ENCODE data around the gene AGRN.

Gene AGRN

GRCh38 chr1:978069-978834, 41.7 kb upstream of the AGRN start:
- no peak overlapping the region for H3K27ac ChIP-seq
- H3K4me2 ChIP-seq: no peak overlapping the region
- H3K4me3 ChIP-seq (IDR thresholded peaks at IDR 0.05; ENCODE audit: insufficient read depth, low read depth, low read length): no peak overlapping the region
- no peaks in the 10 kb centered on the region for H3K79me2 ChIP-seq (ENCODE audit: insufficient read depth, low read depth)
- H3K27me3 ChIP-seq (ENCODE audit: insufficient read depth, low read depth): peaks cover 71% of the 10 kb centered on the region
- no peaks in the 10 kb centered on the region for H3K36me3 ChIP-seq (ENCODE audit: insufficient read depth)
- no peak overlapping the region for H3K9ac ChIP-seq
- no peak overlapping the region for H2AFZ ChIP-seq (ENCODE audit: low read depth)
- no peaks in the 10 kb centered on the region for H4K20me1 ChIP-seq (ENCODE audit: insufficient read depth)
- peaks cover 22% of the 10 kb centered on the region for H3K4me1 ChIP-seq (ENCODE audit: low read depth, poor library complexity, severe bottlenecking)
- TF ChIP-seq, protein P1, sequence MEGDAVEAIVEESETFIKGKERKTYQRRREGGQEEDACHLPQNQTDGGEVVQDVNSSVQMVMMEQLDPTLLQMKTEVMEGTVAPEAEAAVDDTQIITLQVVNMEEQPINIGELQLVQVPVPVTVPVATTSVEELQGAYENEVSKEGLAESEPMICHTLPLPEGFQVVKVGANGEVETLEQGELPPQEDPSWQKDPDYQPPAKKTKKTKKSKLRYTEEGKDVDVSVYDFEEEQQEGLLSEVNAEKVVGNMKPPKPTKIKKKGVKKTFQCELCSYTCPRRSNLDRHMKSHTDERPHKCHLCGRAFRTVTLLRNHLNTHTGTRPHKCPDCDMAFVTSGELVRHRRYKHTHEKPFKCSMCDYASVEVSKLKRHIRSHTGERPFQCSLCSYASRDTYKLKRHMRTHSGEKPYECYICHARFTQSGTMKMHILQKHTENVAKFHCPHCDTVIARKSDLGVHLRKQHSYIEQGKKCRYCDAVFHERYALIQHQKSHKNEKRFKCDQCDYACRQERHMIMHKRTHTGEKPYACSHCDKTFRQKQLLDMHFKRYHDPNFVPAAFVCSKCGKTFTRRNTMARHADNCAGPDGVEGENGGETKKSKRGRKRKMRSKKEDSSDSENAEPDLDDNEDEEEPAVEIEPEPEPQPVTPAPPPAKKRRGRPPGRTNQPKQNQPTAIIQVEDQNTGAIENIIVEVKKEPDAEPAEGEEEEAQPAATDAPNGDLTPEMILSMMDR (conservative IDR thresholded peaks at IDR 0.05; ENCODE audit: low read depth, low read length): no peak

DNA sequence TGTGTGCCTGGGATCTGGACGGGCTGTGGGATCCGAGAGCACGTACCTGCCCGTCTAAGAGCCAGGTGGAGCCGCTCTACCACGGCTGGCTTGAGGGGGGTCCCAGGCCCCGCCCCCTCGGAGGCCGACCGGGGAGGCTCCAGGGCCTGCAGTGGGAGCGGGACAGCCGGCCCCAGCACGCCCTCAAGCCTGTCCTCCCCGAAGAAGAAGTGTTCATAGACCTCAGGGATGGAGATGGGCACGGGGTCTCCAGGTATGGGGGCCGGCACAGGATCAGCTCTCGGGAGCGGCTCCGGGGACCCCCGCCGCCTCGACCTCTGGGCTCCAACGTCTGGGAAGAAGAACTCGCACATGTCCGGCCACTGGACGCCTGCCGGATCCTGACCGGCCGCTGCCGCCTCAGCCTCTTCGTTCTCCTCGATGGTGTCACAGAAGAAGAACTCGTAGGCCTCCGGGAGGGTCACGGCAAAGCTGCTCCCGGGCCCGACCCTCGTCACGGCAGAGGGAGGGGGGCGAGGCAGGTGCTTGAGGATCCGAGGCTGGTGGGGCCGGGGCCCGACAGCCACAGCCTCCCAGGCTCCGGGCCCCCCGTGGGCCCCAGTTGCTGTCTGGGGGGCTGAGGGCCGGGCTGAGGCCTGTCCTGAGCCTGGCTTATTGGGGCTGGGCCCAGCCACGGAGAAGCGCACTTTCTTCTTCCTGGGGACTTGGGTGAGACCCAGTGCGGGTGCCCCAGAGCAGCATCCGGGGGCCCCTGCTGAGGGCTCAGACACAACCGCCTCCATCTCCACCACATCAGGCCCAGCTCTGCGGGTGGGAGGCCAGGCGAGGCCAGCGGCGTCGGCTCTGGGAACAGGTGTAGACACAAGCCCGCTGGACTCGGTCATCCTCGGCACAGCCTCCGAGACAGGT, 40.8 kb upstream of the AGRN start:
- Histone ChIP-seq H3K4me1 (ENCODE audit: low read depth, poor library complexity, severe bottlenecking) (peaks cover 22% of the 10 kb centered on the region), H3K36me3 (ENCODE audit: insufficient read depth) (no peaks in the 10 kb centered on the region), H3K27ac (no peak overlapping the region), H2AFZ (ENCODE audit: low read depth) (no peak overlapping the region), H3K27me3 (ENCODE audit: insufficient read depth, low read depth) (peaks cover 71% of the 10 kb centered on the region), H3K4me3 (IDR thresholded peaks at IDR 0.05; ENCODE audit: insufficient read depth, low read depth, low read length) (no peak overlapping the region), H3K79me2 (ENCODE audit: insufficient read depth, low read depth) (no peaks in the 10 kb centered on the region), H3K9ac (no peak overlapping the region), H4K20me1 (ENCODE audit: insufficient read depth) (no peaks in the 10 kb centered on the region), H3K4me2 (no peak overlapping the region)
- TF ChIP-seq, protein P1 (conservative IDR thresholded peaks at IDR 0.05; ENCODE audit: low read depth, low read length): no peak

DNA sequence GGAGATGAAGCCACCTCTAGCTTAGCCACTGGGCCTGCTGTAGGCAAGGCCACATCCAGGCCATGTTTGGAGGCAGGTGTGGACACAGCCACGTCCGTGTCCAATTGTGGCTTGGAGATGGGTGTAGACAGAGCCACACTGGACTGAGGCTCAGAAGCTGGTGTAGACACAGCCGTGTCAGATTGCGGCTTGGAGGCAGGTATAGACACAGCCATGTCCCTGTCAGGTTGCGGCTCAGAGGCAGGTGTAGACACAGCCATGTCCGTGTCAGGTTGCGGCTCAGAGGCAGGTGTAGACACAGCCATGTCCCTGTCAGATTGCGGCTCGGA, 40.2 kb upstream of the AGRN start:
- no peak overlapping the region for H3K4me2 ChIP-seq
- H2AFZ ChIP-seq (ENCODE audit: low read depth): no peak overlapping the region
- H3K79me2 ChIP-seq (ENCODE audit: insufficient read depth, low read depth): no peaks in the 10 kb centered on the region
- H4K20me1 ChIP-seq (ENCODE audit: insufficient read depth): no peaks in the 10 kb centered on the region
- peaks cover 22% of the 10 kb centered on the region for H3K4me1 ChIP-seq (ENCODE audit: low read depth, poor library complexity, severe bottlenecking)
- H3K27ac ChIP-seq: no peak overlapping the region
- no peaks in the 10 kb centered on the region for H3K36me3 ChIP-seq (ENCODE audit: insufficient read depth)
- H3K27me3 ChIP-seq (ENCODE audit: insufficient read depth, low read depth): peaks cover 69% of the 10 kb centered on the region
- no peak overlapping the region for H3K9ac ChIP-seq
- TF ChIP-seq, protein P1 (conservative IDR thresholded peaks at IDR 0.05; ENCODE audit: low read depth, low read length): no peak
- no peak overlapping the region for H3K4me3 ChIP-seq (IDR thresholded peaks at IDR 0.05; ENCODE audit: insufficient read depth, low read depth, low read length)

- Histone ChIP-seq H3K27ac (no peak overlapping the region), H4K20me1 (ENCODE audit: insufficient read depth) (no peaks in the 10 kb centered on the region), H2AFZ (ENCODE audit: low read depth) (no peak overlapping the region), H3K4me2 (no peak overlapping the region), H3K4me1 (ENCODE audit: low read depth, poor library complexity, severe bottlenecking) (peaks cover 21% of the 10 kb centered on the region), H3K4me3 (IDR thresholded peaks at IDR 0.05; ENCODE audit: insufficient read depth, low read depth, low read length) (no peak overlapping the region), H3K27me3 (ENCODE audit: insufficient read depth, low read depth) (peaks cover 69% of the 10 kb centered on the region), H3K79me2 (ENCODE audit: insufficient read depth, low read depth) (no peaks in the 10 kb centered on the region), H3K9ac (no peak overlapping the region), H3K36me3 (ENCODE audit: insufficient read depth) (no peaks in the 10 kb centered on the region)
- TF ChIP-seq, protein P1 (conservative IDR thresholded peaks at IDR 0.05; ENCODE audit: low read depth, low read length): no peak
Observed at GRCh38 chr1:980137-980571, 39.8 kb upstream of the AGRN start.
